Caco-2 (cell line): ENCODE data around the gene BTBD17. TPM values are rescaled to one million over a fixed set of nuclear protein-coding genes. Genes with fewer than 3 reads are reported as not detected.

Source experiments
- BruUV-seq: library from RNA; stranded (reverse); fragments of 400-500 nt; replicated peaks from 2 replicates; lab custom pipeline; 2021; lab: Mats Ljungman, UMichigan
- CTCF ChIA-PET: fragments of 300-600 bp; sonication (Branson Sonifier 250); formaldehyde crosslinking; loops from one replicate; lab custom pipeline; 2022; ENCODE audit warnings: antibody characterized with exemption; lab: Charles Lee
- POLR2A ChIA-PET: fragments of 300-600 bp; sonication (Branson Sonifier 250); formaldehyde crosslinking; loops from one replicate; lab custom pipeline; 2022; ENCODE audit warnings: antibody characterized with exemption; lab: Charles Lee
- DNase-seq, 2 experiments: peaks; one replicate each; pipeline versions ENCODE4 v3.0.0 to v3.0.0-alpha.2; 2020 to 2022
- H3K27me3 ChIP-seq: replicated peaks from 2 replicates; pipeline ENCODE4 v1.6.0; 2011; ENCODE audit warnings: low read length; ENCODE audit not compliant: control insufficient read depth, insufficient read depth
- H3K36me3 ChIP-seq: 2 replicates; pipeline ENCODE4 v1.5.1; 2011; ENCODE audit warnings: low read length; ENCODE audit not compliant: control insufficient read depth, insufficient read depth
- H3K4me1 ChIP-seq: fragments of 250-450 bp; sonication (Bioruptor Pico); 2 replicates; pipeline ENCODE4 v1.5.1; 2020; ENCODE audit warnings: mild to moderate bottlenecking
- H3K4me3 ChIP-seq: 2 replicates; pipeline ENCODE4 v1.5.1; 2011; ENCODE audit warnings: low read depth, mild to moderate bottlenecking, control low read depth, low read length
- H3K9me3 ChIP-seq: fragments of 250-450 bp; sonication (Bioruptor Pico); 2 replicates; pipeline ENCODE4 v1.5.1; 2020; ENCODE audit warnings: mild to moderate bottlenecking, moderate library complexity
- H3K27ac Mint-ChIP-seq: one replicate; pipeline ENCODE4 v1.8.0; 2022; ENCODE audit warnings: mixed read lengths; ENCODE audit not compliant: unreplicated experiment
- H3K27me3 Mint-ChIP-seq: one replicate; pipeline ENCODE4 v1.8.0; 2022; ENCODE audit warnings: mixed read lengths; ENCODE audit not compliant: insufficient read depth, unreplicated experiment
- H3K36me3 Mint-ChIP-seq: one replicate; pipeline ENCODE4 v1.8.0; 2022; ENCODE audit warnings: mild to moderate bottlenecking, mixed read lengths; ENCODE audit not compliant: insufficient read depth, unreplicated experiment
- H3K4me1 Mint-ChIP-seq: one replicate; pipeline ENCODE4 v1.8.0; 2022; ENCODE audit warnings: low read depth, mixed read lengths; ENCODE audit not compliant: unreplicated experiment
- H3K4me3 Mint-ChIP-seq: one replicate; pipeline ENCODE4 v1.8.0; 2022; ENCODE audit warnings: mild to moderate bottlenecking, moderate library complexity, mixed read lengths; ENCODE audit not compliant: unreplicated experiment
- H3K9me3 Mint-ChIP-seq: one replicate; pipeline ENCODE4 v1.8.0; 2022; ENCODE audit warnings: mixed read lengths; ENCODE audit not compliant: unreplicated experiment
- intact Hi-C: fragments of 100-400 bp; cut with micrococcal nuclease; formaldehyde crosslinking; loops from one replicate; pipeline ENCODE4 v1.10.0; 2022; ENCODE audit not compliant: unreplicated experiment
- total RNA-seq: library from RNA; stranded (reverse); gene quantifications from 2 replicates; pipeline ENCODE4 v1.2.3, GENCODE V29; 2022
- TF ChIP-seq, protein P1 (sequence below), 2 experiments: fragments of 200-600 bp in 1 of 2; IDR thresholded peaks; 1 replicate in 1 of 2; 2 replicates in 1 of 2; pipeline versions ENCODE4 v1.5.1 to v1.8.0; 2011 to 2022; ENCODE audit warnings: antibody characterized with exemption in 1 of 2, control low read depth in 1 of 2, inconsistent platforms in 1 of 2, low read depth in 1 of 2, low read length in 1 of 2, mild to moderate bottlenecking in 1 of 2, moderate library complexity in 1 of 2; ENCODE audit not compliant: insufficient read depth in 1 of 2, severe bottlenecking in 1 of 2, unreplicated experiment in 1 of 2

The BTBD17 gene
- total RNA-seq, 1 experiment from 2014 or later = not detected

DNA sequence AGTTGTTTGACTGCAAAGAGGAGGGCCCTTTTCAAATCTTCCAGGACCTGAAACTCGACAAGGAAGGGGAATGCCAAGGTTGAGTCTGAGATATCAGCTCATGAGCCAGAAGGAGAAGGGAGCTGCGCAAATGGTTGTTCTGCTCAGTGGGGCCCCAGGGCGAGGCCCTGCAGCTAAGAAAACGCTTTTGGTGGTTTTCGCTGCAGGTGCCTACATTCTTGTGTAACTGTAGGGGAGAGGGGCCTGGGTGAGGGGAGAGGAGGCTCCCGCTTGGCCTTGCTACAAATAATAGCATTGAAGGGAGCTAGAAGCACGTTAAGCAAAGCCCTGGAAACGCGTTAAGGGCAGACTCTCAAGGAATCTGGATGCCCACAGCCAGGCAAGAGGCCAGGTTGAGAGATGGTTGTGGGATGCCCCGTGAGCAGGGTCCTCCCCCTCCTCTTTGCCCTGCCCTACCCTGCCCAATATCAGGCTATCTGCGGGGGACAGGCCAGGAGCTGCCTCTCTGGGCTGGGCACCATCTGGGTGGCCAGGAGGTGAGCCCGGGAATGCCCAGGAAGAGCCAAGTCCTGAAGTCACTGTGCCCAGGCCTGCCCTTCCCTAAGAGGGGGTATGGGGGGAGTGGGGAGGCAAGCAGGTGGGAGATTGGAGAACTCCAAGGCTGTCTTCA lies 27.6 kb upstream of the BTBD17 start:
- no TSS peak for BruUV-seq
- TF ChIP-seq, protein P1, sequence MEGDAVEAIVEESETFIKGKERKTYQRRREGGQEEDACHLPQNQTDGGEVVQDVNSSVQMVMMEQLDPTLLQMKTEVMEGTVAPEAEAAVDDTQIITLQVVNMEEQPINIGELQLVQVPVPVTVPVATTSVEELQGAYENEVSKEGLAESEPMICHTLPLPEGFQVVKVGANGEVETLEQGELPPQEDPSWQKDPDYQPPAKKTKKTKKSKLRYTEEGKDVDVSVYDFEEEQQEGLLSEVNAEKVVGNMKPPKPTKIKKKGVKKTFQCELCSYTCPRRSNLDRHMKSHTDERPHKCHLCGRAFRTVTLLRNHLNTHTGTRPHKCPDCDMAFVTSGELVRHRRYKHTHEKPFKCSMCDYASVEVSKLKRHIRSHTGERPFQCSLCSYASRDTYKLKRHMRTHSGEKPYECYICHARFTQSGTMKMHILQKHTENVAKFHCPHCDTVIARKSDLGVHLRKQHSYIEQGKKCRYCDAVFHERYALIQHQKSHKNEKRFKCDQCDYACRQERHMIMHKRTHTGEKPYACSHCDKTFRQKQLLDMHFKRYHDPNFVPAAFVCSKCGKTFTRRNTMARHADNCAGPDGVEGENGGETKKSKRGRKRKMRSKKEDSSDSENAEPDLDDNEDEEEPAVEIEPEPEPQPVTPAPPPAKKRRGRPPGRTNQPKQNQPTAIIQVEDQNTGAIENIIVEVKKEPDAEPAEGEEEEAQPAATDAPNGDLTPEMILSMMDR (IDR thresholded peaks at IDR 0.05; ENCODE audit: insufficient read depth in 1 of 2, low read depth in 1 of 2, low read length in 1 of 2, severe bottlenecking in 1 of 2, unreplicated experiment in 1 of 2) = no peak
- Mint-ChIP-seq H3K36me3 (no peaks in the 10 kb centered on the region), H3K27ac (no peak overlapping the region), H3K4me3 (no peak overlapping the region), H3K4me1 (peaks cover 5% of the 10 kb centered on the region), H3K9me3 (peaks cover 9% of the 10 kb centered on the region), H3K27me3 (peaks cover 3% of the 10 kb centered on the region)
- DNase-seq = no peak
- Histone ChIP-seq H3K27me3 (no peaks in the 10 kb centered on the region), H3K4me3 (no peak overlapping the region), H3K4me1 (0 out of 2 replicates have a peak, but pooled peaks cover 9% of the 10 kb centered on the region), H3K9me3 (no peaks in the 10 kb centered on the region), H3K36me3 (no peaks in the 10 kb centered on the region)
- POLR2A ChIA-PET = no interaction called here
- CTCF ChIA-PET = interaction anchor here (1.0 kb wide), 1 partner anchor 10 kb away, joined by 5 read pairs; no protein-coding TSS in a partner anchor
- intact Hi-C loops = no loop called here

DNA sequence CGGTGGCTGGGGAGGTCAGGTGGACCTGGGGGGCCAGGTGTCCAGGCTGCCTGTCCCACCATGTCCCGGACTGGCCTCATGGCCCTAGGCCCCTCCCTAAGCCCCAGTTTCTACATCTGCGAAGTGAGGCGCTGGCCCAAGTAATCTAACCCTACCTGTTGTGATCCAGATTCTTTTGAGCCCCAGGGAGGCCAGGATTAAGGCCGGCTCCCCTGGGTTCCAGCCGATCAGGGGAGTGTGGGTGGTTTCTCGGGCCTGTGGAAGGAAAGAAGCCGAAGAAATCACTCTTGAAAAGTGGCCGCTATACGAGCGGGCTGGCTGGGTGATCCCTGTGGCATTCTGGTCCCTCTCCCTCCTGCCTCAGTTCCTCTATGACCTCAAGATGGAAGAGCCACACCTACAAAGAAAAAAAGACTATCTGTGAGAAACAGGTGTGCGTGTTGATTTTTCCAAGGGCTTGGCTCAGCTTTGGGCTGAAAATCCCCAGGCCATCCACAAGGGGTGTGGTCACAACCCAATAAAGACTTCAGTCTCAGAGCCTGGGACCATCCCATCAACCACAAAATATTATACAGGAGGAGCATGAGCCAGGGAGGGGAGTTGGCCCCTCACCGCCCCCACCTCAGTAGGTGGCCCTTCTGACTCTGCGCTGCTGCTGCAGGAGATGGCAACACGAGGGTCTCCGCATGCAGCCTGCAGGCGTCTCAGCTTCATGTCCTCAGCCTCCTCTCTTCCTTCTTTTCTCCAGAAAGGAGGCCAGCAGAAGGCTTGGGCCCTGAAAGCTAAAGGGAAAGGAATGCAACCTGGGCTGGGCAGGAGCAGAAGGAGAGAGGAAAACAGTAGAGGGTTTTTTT lies 25.9 kb upstream of the BTBD17 start:
- DNase-seq = no peak
- H3K4me1 ChIP-seq = 0 out of 2 replicates have a peak, but pooled peaks cover 9% of the 10 kb centered on the region
- H3K27me3 ChIP-seq = no peaks in the 10 kb centered on the region
- peaks cover 5% of the 10 kb centered on the region for H3K4me1 Mint-ChIP-seq
- peaks cover 3% of the 10 kb centered on the region for H3K27me3 Mint-ChIP-seq
- CTCF ChIA-PET = no interaction called here
- no peak overlapping the region for H3K4me3 Mint-ChIP-seq
- no peaks in the 10 kb centered on the region for H3K9me3 ChIP-seq
- POLR2A ChIA-PET = no interaction called here
- TF ChIP-seq, protein P1 (IDR thresholded peaks at IDR 0.05; ENCODE audit: insufficient read depth in 1 of 2, low read depth in 1 of 2, low read length in 1 of 2, severe bottlenecking in 1 of 2, unreplicated experiment in 1 of 2) = peak in 1 of 2 experiments; percentile 17
- H3K9me3 Mint-ChIP-seq = peaks cover 9% of the 10 kb centered on the region
- BruUV-seq = no TSS peak
- H3K27ac Mint-ChIP-seq = no peak overlapping the region
- H3K36me3 ChIP-seq = no peaks in the 10 kb centered on the region
- no peak overlapping the region for H3K4me3 ChIP-seq
- H3K36me3 Mint-ChIP-seq = no peaks in the 10 kb centered on the region
- intact Hi-C loops = no loop called here

DNA sequence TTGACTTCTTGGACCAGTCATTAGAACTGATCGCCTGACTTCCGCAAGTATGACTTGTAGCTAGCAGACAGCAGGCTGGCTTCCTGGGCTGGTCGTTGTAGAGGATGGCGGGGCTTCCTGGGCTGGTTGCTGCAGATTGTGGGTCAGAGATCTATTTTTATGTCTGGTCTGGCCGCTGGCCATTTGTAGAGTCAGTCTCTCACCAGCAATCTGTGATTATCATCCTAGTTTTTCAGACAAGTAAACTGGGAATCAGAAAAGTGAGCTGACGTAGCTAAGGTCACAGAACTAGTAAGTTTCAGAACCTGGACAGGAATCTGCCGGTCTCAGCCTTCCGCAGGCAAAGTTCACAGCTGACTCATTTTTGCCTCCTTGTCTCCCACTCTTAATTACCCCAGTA lies 24.7 kb upstream of the BTBD17 start:
- Mint-ChIP-seq H3K4me3 (no peak overlapping the region), H3K9me3 (peaks cover 9% of the 10 kb centered on the region), H3K36me3 (no peaks in the 10 kb centered on the region), H3K27ac (peak overlapping the region; percentile 33), H3K4me1 (peaks cover 5% of the 10 kb centered on the region), H3K27me3 (peaks cover 3% of the 10 kb centered on the region)
- BruUV-seq = no TSS peak
- no peak for DNase-seq
- Histone ChIP-seq H3K9me3 (no peaks in the 10 kb centered on the region), H3K4me1 (0 out of 2 replicates have a peak, but pooled peaks cover 9% of the 10 kb centered on the region), H3K36me3 (no peaks in the 10 kb centered on the region), H3K4me3 (no peak overlapping the region), H3K27me3 (no peaks in the 10 kb centered on the region)
- TF ChIP-seq, protein P1 (IDR thresholded peaks at IDR 0.05; ENCODE audit: insufficient read depth in 1 of 2, low read depth in 1 of 2, low read length in 1 of 2, severe bottlenecking in 1 of 2, unreplicated experiment in 1 of 2) = no peak
- intact Hi-C loops = no loop called here
- ChIA-PET POLR2A (no interaction called here), CTCF (no interaction called here)
